CD4-positive, alpha-beta T cell treated with Interleukin-15 for 4 hours (primary cell): ENCODE data around the gene NELFCD.
"Not testable (repeated sequence)": the region's sequence is repeated elsewhere in the genome, so short reads cannot be mapped to it uniquely, and the experiment has no call there.

Experiments used
- DNase-seq: peaks from one replicate; pipeline ENCODE4 v3.0.0-alpha.2; 2020; ENCODE audit warnings: low spot score

NELFCD gene

DNA sequence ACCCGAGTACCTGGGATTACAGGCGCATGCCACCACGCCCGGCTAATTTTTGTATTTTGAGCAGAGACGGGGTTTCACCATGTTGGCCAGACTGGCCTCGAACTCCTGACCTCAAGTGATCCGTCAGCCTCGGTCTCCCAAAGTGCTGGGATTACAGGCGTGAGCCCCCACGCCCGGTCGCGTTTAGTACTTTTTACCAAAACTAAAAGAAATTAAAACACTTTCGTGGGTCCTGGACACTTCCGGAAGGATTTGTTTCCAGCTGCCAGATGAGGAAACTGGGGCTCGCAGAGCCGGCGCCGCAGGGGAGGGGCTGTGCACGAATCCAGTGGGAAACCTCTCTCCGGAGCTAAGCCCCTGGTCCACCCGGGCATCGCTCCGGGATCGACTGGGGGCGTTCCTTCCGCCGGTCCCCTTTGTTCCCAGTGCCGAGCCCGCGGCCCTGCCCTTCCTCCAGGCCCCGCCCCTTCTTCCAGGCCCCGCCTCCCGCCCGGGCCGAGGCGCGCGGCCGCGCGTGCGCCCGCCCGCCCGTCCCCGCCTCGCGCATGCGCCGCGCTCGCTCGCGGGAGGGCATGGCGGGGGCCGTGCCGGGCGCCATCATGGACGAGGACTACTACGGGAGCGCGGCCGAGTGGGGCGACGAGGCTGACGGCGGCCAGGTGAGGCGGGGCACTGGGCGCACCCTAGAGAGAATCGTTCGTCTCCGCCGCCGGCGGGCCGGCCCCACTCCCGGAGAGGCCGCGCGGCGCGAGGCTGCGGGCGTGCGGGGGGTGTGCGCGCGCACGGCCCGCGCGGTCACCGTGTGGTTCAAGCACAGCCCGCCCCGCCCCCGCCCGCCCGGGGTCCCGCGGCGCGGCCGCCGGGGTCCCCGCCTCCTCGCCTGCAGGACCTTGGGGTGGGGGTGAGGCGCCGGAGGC, at the start of gene NELFCD:
NELFCD (plus strand) TSS at position 546 of the 917 bp plus-strand sequence; CDS start at position 600, 54 bp downstream.
- peak; percentile 88 for DNase-seq

DNA sequence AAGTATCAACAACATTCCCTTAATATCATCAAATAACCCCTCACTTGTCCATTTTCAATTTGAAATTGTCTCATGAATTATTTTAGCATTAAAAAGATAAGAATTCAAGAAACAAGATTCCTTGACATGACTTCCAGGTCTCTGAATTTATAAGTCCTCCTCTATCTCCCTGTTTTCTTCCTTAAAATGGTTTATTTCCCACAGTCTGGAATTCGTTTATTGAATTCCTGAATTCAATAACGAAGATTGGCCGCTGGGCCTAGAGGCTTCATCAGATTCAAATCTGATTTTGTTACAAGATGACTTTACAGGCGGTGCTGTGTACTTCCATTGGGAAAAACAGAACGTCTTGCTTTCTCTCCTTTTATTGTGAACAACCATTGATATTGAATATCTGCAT, 48.9 kb upstream of the NELFCD start:
- no peak for DNase-seq

DNA sequence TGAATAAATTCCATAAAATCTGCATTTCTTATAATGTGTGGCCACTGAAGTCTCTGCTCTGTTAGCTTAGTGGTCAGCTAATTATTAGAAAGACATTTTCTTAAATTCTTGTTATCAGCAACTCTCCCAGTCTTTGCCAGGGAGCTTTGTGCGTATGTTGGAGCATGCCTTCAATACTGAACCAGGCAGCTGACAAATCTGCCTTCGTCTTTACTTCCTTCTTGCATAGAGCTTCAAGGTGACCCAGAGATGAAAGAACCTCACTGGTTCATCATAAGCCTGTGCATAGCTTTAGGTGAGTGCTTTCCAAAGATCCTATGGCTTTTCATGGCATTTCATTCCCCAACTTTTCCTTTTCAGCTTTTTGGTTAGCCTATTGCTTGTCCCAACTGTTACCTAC, 43.0 kb upstream of the NELFCD start:
- DNase-seq, result no peak

DNA sequence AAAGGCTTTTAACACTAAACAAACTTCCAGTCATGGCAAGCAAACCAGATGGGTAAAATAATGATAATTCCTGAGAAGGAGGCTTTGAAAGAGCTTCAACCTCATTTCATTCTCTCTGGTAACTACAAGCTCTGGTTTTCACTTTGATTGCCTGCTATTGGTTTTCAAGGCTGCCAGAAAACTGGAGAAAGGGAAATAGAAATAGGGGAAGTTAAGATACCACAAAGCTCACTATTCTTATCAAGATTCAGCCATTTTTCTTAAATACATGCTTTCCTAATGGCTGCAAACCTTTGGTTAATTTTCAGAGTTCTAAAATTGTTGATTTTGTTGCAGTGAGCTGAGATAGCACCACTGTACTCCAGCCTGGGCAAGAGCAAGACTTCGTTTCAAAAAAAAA, 42.5 kb upstream of the NELFCD start:
- no peak for DNase-seq

DNA sequence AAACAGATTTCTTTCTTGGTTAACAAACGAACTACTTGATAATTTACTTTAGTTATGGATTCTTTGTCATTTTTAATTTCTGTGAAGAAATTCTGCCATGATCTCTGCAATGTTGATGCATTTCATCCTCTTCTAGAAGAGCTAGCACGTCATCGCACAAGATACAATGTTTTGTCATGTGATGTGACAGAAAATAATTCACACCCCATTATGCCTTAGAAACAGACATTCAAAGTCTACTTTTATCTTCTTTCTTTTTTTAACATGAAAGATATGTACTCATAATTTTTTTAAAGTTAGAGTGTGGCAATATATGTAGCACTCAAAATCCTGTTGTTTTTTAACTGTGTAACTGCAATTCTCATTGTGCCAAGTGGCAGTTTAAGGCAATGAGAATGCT, 39.6 kb upstream of the NELFCD start:
- DNase-seq, result no peak

DNA sequence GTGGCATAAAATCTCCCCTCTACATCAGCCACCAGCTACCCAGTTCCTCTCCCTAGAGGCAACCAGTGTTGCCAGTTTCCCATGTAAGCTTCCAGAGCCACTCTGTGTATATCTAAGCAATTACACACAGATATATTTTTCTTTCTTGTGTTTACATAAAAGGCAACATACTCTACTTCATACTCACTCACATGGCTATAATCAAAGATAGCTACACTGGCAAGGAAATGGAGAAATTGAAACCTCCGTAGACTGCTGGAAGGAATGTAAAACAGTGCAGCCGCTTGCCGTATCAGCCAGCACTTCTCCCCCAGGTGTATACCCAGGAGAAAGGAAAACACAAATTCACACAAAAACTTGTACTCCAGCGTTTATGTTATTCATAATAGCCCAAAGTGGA, 38.5 kb upstream of the NELFCD start:
- no peak for DNase-seq

DNA sequence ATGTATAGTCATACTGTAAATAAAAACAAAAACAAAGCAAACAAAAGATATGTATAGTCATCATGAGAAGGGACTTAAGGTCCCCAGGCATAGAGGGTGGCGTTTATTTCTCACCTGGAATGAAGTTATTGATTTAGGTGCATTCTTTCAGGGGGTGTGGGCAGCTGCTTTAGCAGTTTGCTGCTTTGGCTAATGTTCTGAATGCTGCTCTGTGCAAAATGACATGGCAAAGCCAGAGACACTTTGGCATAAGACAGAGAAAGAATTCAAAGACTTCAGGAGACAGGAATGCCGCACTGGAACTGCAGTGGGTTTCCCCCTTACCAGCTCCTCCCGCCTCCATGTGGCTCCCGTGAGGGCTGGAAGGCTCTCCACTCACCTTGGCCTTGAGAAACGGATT, 36.4 kb upstream of the NELFCD start:
- DNase-seq, result no peak

GRCh38 chr20:58945965-58946631, 35.0 kb upstream of the NELFCD start:
- DNase-seq, result no peak

- not testable (repeated sequence) for DNase-seq
Observed at GRCh38 chr20:58947797-58948388, 33.2 kb upstream of the NELFCD start.

DNA sequence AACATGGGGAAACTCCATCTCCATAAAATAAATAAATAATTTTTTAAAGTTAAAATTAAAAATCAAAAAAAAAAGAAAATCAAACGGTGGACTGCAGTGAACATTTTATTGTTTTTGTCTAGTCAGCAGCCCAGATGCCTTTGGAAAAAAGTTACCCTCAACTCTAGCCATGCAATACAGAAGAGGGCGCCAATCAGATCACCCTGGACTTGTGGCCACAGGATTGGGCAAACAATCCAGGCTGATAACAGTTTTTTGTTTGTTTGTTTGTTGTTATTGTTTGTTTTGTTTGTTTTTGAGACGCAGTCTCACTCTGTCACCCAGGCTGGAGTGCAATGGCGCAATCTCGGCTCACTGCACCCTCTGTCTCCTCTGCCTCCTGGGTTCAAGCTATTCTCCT, 30.5 kb upstream of the NELFCD start:
- no peak for DNase-seq

DNA sequence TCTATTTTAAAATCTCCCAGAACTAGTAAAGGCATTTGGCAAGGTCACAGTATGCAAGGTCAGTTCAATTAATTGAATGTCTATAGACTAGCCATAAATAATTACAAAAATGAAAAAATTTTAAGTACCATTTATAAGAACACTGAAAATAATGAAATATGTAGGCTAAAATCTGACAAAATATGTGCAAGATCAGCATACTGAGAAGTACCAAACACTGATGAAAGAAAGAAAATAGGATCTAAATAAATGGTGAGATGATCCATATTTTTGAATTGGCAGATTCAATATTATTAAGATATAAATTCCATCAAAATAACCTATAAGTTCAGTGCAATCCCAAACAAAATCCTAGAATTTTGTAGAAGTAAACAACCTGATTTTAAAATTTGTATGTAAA, 28.0 kb upstream of the NELFCD start:
- DNase-seq, result no peak

- DNase-seq, result no peak
Observed at GRCh38 chr20:58956078-58956477, 25.0 kb upstream of the NELFCD start.

DNA sequence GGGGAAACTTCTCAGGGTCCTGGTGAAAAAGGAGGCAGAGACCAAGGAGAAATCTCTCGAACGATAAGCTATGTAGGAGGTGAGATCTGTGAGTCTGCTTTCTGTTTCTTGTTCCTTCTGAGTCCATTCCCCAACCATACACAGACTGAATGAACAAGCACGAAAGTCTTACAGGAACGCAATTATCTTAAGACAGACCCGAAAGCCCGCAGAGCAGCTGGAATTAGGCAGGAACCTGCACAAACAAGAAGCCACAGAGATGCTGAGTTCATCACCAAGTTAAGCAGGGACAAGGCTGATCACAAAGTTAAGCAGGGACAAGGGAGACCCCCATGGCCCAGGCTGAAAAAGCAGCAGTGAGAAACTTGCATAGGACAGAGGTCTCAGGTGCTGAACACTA, 21.4 kb upstream of the NELFCD start:
- DNase-seq, result no peak

DNA sequence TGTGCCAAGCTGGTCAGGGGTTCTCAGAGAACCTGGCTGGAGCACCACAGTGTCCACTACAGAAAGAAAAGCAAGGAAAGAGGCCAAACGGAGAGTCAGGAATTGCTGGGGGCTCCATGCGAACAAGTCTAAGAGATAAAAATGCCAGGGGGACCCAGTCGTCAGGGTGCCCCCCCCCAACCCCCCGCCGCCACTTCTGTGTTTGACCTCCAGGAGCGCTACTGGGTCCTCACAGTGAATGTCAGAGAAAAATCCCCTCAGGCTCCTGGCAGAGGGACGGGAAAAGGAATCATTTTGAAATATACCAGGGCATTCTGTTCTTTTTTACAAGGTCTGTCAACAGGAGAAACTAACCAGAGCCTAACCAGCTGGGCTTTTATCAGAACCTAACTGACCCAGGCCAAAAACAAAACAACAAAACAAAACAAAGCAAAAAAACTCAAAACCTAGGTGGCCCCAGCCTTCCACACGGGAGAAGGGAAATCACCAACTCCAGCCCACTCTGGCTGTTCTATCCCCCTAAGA, 17.9 kb upstream of the NELFCD start:
- DNase-seq, result no peak

- DNase-seq, result not testable (repeated sequence)
Observed at GRCh38 chr20:58963922-58964321, 17.1 kb upstream of the NELFCD start.

- no peak for DNase-seq
Observed at GRCh38 chr20:58965270-58966064, 15.6 kb upstream of the NELFCD start.

DNA sequence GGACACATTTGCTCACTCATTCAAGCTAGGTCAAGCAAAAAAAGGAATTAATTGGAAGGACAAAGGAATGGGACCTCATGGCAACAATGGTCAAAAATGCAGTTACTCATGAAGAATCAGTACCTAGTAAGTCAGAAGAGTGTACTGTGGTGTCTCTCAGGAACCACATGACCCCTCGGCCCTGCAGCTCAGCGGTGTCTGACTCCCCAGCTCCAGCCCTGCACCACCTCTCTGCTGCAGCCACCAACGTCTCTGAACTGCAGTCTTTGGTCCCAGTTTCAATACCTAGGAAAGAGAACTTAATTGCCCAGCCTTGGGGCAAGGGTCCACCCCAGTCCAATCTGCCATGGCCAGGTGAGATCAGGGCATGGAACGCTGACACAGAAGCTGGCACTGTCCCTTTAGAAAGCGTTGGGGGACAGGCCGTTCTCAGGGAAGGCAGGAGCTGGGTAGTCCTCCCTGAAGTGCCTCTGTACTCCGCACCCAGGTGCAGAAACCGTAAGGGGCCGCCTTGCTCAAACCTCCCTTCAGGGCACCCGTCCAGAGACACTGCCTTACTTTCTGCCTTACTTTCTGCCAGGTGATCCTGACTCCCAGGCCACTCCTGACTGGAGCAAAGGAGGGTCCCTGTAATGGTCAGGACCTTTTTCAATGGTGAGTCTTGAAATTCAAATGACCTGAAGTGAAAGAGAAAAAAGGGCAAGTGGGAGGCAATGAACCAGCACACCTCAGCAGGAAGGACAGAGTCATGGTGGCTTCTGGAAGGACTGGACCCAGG, 13.2 kb upstream of the NELFCD start:
- no peak for DNase-seq

DNA sequence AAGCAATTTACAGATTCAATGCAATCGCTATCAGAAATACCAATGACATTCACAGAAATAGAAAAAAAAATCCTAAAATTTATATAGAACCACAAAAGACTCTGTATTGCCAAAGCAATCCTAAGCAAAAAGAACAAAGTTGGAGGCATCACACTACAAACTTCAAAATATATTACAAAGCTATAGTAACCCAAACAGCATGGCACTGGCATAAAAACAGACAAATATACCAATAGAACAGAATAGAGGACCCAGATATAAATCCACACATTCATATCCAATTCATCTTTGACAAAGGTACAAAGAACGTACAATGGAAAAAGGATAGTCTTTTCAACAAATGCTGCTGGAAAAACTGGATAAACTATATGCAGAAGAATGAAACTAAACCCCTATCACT, 11.6 kb upstream of the NELFCD start:
- DNase-seq, result no peak

GRCh38 chr20:58970146-58970545, 10.9 kb upstream of the NELFCD start:
- DNase-seq, result no peak

DNA sequence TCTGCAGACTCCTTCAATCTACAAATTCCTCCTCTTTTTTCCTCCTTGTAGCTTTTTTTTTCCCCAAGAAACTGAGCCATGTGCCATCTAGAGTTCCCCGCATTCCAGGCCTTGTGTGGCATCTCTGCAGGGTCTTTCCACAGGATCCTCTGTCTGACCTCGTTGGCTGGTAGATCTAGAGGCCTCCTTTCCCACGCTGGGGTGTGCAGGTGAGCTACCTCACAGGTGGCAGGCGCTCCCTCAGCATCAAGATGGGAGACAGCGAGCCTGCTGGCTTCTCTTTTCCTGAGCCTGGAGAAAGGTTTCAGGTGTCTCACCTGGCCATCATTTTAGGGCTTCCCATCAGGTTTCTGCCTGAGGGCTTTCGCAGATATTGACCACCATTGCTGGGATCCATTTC, 9.6 kb upstream of the NELFCD start:
- DNase-seq, result no peak

DNA sequence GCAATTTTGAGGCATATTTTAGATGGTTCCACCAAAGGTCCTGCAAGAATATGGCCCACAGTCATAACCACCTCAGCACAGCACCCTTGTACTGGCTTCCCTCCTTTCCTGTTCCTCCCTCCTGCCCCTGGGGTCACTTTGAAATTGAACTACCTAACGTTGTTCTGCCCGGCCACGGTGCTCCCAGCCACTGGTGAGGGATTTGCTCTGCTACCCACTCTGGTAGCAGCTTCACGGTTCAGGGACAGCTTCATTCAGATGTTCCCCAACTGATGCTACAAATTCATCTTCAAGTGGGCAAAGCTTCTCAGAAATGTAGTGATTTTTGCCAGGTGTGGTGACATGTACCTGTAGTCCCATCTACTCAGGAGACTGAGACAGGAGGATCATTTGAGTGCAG, 7.9 kb upstream of the NELFCD start:
- no peak for DNase-seq
